ENCODE data around the gene PCED1B. TPM values are rescaled to one million over a fixed set of nuclear protein-coding genes. Genes with fewer than 3 reads are reported as not detected.

The PCED1B gene, protein sequence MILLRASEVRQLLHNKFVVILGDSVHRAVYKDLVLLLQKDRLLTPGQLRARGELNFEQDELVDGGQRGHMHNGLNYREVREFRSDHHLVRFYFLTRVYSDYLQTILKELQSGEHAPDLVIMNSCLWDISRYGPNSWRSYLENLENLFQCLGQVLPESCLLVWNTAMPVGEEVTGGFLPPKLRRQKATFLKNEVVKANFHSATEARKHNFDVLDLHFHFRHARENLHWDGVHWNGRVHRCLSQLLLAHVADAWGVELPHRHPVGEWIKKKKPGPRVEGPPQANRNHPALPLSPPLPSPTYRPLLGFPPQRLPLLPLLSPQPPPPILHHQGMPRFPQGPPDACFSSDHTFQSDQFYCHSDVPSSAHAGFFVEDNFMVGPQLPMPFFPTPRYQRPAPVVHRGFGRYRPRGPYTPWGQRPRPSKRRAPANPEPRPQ
- total RNA-seq = 1.9 and 4.3 TPM in 2 replicates

DNA sequence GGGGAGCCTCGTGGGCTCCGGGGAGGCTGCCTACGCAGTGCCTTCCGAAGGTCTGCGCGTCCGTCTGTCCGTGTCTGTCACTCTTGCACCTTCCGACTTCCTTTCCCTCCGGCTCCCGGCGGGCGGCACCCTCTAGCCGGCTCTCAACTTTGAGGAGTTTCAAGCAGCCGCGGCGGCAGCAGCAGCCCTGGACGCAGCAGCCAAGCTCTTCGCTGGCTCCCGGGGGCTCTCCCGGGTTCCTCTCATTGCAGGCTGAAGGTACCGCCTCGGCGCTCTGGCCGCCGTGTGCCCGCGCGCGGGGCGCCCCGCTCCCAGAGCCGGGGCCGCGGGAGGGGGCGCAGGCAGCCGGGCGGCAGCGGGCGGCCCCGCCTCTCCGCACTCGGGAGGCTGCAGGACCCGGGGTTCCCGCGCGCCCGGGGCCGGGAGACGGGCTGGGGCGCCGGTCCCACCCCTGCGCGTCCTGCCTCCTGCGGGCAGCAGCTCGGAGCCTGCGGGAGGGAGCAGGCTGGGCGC, at the start of gene PCED1B, which contains the start of gene AMIGO2:
Gene PCED1B (plus strand): TSS at position 154 of the 513 bp plus-strand sequence. CDS start 155,443 bp downstream, outside the sequence.
Gene AMIGO2 (minus strand): TSS at position 492 of the 513 bp plus-strand sequence. CDS start 957 bp downstream, outside the sequence.

Other genes starting within 250 kb of the PCED1B start
- 1.4 and 33.6 TPM in 2 replicates for gene AMIGO2, start 338 bp downstream of the PCED1B start, total RNA-seq

Data from epithelial cell of alveolus of lung (primary cell).